K562 (cell line): Measurements from ENCODE around the gene MAP3K2. TPM values are rescaled to one million over a fixed set of nuclear protein-coding genes. Genes with fewer than 3 reads are reported as not detected.

Experiments
- ATAC-seq: fragments of 200-7000 bp; cut with Tn5 transposase; 3 replicates; pipeline ENCODE4 v1.9.1; 2020; ENCODE audit warnings: moderate library complexity
- BruUV-seq: library from RNA; stranded (reverse); fragments of 400-500 nt; replicated peaks from 2 replicates; lab custom pipeline; 2021; lab: Mats Ljungman, UMichigan
- CTCF ChIA-PET: fragments of 300-600 bp; formaldehyde crosslinking; extraction: SDS; loops from one replicate; lab custom pipeline; 2021; ENCODE audit warnings: low intra/inter-chr PET ratio; lab: Yijun Ruan, JAX
- POLR2A ChIA-PET: fragments of 300-600, 350-650 bp; sonication (Branson Sonifier 250); formaldehyde crosslinking; extraction: SDS; loops from one replicate; lab custom pipeline; 2021; ENCODE audit warnings: antibody characterized with exemption, inconsistent platforms; lab: Yijun Ruan, JAX
- DNase-seq, 4 experiments: peaks; one replicate each; pipeline versions ENCODE4 v3.0.0 to v3.0.0-alpha.2; 2011 to 2018; ENCODE audit warnings: low spot score in 3 of 4, mixed read lengths in 3 of 4; ENCODE audit errors: extremely low read depth in 1 of 4
- FAIRE-seq: peaks from 2 replicates; lab custom pipeline; 2011; peaks lifted over from hg19 to GRCh38; lab: Jason Lieb, UNC
- H2AFZ ChIP-seq: 2 replicates; pipeline ENCODE4 v1.6.0; 2011; ENCODE audit warnings: low read depth, low read length, control low read depth, inconsistent platforms
- H3K27ac ChIP-seq: fragments of 200-600 bp; 3 replicates; pipeline ENCODE4 v1.8.0; 2011; ENCODE audit warnings: low read depth, mild to moderate bottlenecking, control low read depth, inconsistent platforms, low read length, moderate library complexity, mixed read lengths; ENCODE audit errors: extremely low read depth
- H3K27me3 ChIP-seq, 2 experiments: fragments of 300-600 bp in 1 of 2; 2 replicates in 1 of 2; 3 replicates in 1 of 2; pipeline versions ENCODE4 v1.6.0 to v1.8.0; 2011; ENCODE audit warnings: inconsistent platforms in 2 of 2, low read length in 2 of 2, mild to moderate bottlenecking in 1 of 2, mixed read lengths in 1 of 2, moderate library complexity in 1 of 2; ENCODE audit not compliant: control insufficient read depth in 2 of 2, insufficient read depth in 2 of 2
- H3K36me3 ChIP-seq: fragments of 300-600 bp; 3 replicates; pipeline ENCODE4 v1.8.0; 2011; ENCODE audit warnings: mild to moderate bottlenecking, low read length, inconsistent platforms; ENCODE audit not compliant: control insufficient read depth, insufficient read depth
- H3K4me1 ChIP-seq, 2 experiments: fragments of 200-600 bp in 1 of 2; replicated peaks in 1 of 2; 2 replicates in 1 of 2; 3 replicates in 1 of 2; pipeline versions ENCODE4 v1.5.1 to v1.8.0; 2011; ENCODE audit warnings: inconsistent platforms in 2 of 2, low read length in 2 of 2, mild to moderate bottlenecking in 1 of 2, mixed read lengths in 1 of 2, moderate library complexity in 1 of 2; ENCODE audit not compliant: control insufficient read depth in 2 of 2, insufficient read depth in 2 of 2
- H3K4me2 ChIP-seq: 2 replicates; pipeline ENCODE4 v1.6.1; 2011; ENCODE audit warnings: low read length, control low read depth, inconsistent platforms, mixed read lengths; ENCODE audit not compliant: insufficient read depth
- H3K4me3 ChIP-seq: fragments of 200-600 bp; sonication (generic), shearing (Covaris generic); 2 replicates; pipeline ENCODE4 v1.5.1; 2016; ENCODE audit warnings: control low read depth, inconsistent platforms
- H3K79me2 ChIP-seq: fragments of 200-600 bp; 3 replicates; pipeline ENCODE4 v1.8.0; 2011; ENCODE audit warnings: low read length, inconsistent platforms; ENCODE audit not compliant: control insufficient read depth, insufficient read depth
- H3K9ac ChIP-seq, 2 experiments: 2 replicates each; pipeline versions ENCODE4 v1.6.0 to v1.6.1; 2011; ENCODE audit warnings: low read depth in 2 of 2, low read length in 2 of 2, control low read depth in 1 of 2, inconsistent platforms in 1 of 2, mild to moderate bottlenecking in 1 of 2, mixed read lengths in 1 of 2; ENCODE audit not compliant: insufficient read depth in 1 of 2
- H3K9me1 ChIP-seq: one replicate; pipeline ENCODE4 v1.6.0; 2011; ENCODE audit warnings: inconsistent platforms, mild to moderate bottlenecking, low read length, moderate library complexity; ENCODE audit not compliant: control insufficient read depth, insufficient read depth
- H3K9me3 ChIP-seq: replicated peaks from 2 replicates; pipeline ENCODE4 v1.5.1; 2011; ENCODE audit warnings: low read depth, low read length, inconsistent platforms; ENCODE audit not compliant: control insufficient read depth, insufficient read depth
- H4K20me1 ChIP-seq: replicated peaks from 2 replicates; pipeline ENCODE4 v1.6.1; 2011; ENCODE audit warnings: low read length, inconsistent platforms, mixed read lengths; ENCODE audit not compliant: control insufficient read depth, insufficient read depth
- BCOR ChIP-seq: fragments of 450-650 bp; IDR thresholded peaks from 2 replicates; pipeline ENCODE4 v1.6.1; 2016
- EHMT2 ChIP-seq: fragments of 450-650 bp; IDR thresholded peaks from 2 replicates; pipeline ENCODE4 v1.6.1; 2018; ENCODE audit warnings: antibody characterized with exemption
- FOXM1 ChIP-seq, 2 experiments: fragments of 450-650 bp in 1 of 2; sonication (generic) in 1 of 2; formaldehyde crosslinking in 1 of 2; IDR thresholded peaks; 2 replicates each; pipeline versions ENCODE4 v1.6.1 to v1.9.0; 2017 to 2022; ENCODE audit warnings: low read depth in 2 of 2, mild to moderate bottlenecking in 2 of 2, missing genetic modification reagents in 1 of 2, moderate library complexity in 1 of 2
- KDM5B ChIP-seq: fragments of 200-600 bp; sonication (generic); IDR thresholded peaks from 2 replicates; pipeline ENCODE4 v1.6.1; 2012; ENCODE audit warnings: low read depth, mild to moderate bottlenecking, moderate library complexity, low read length, control low read depth, inconsistent platforms; ENCODE audit not compliant: insufficient replicate concordance
- KHSRP ChIP-seq: fragments of 450-650 bp; IDR thresholded peaks from 2 replicates; pipeline ENCODE4 v1.6.1; 2017
- NR0B1 ChIP-seq: fragments of 450-650 bp; IDR thresholded peaks from one replicate; pipeline ENCODE4 v1.6.1; 2018; ENCODE audit warnings: mild to moderate bottlenecking, moderate library complexity; ENCODE audit not compliant: partially characterized antibody
- RBM25 ChIP-seq: fragments of 200-400 bp; formaldehyde crosslinking; IDR thresholded peaks from 2 replicates; pipeline ENCODE4 v1.6.1; 2018; ENCODE audit warnings: low read length, low read depth, moderate library complexity; ENCODE audit not compliant: severe bottlenecking
- SIN3B ChIP-seq: fragments of 450-650 bp; IDR thresholded peaks from 2 replicates; pipeline ENCODE4 v1.6.1; 2017; ENCODE audit warnings: low read depth, mild to moderate bottlenecking, moderate library complexity
- SRSF1 ChIP-seq: fragments of 200-400 bp; formaldehyde crosslinking; IDR thresholded peaks from 2 replicates; pipeline ENCODE4 v1.6.1; 2017; ENCODE audit warnings: mild to moderate bottlenecking, low read depth, low read length, moderate library complexity
- ZFP91 ChIP-seq: sonication (generic); formaldehyde crosslinking; IDR thresholded peaks from 2 replicates; pipeline ENCODE4 v1.8.0; 2022; ENCODE audit warnings: mild to moderate bottlenecking, missing genetic modification reagents
- ZNF609 ChIP-seq: sonication (generic); formaldehyde crosslinking; IDR thresholded peaks from 2 replicates; pipeline ENCODE4 v1.8.1; 2023; ENCODE audit warnings: missing genetic modification reagents, mild to moderate bottlenecking, borderline replicate concordance
- WGBS: fragments of 100-300 bp; shearing (Covaris generic); methylation state at CpG from one replicate; pipeline ENCODE4 v1.1.6; 2016; ENCODE audit warnings: low coverage, mixed read lengths; ENCODE audit not compliant: insufficient coverage; ENCODE audit errors: missing lambda C conversion rate; 5-methylcytosine and 5-hydroxymethylcytosine counted together
- in situ Hi-C: fragments of 300-500 bp; cut with MboI; formaldehyde crosslinking; loops from 4 replicates; pipeline ENCODE4 v1.15.0; 2018; ENCODE audit warnings: inconsistent platforms, mixed read lengths
- intact Hi-C: fragments of 100-400 bp; cut with micrococcal nuclease; formaldehyde crosslinking; loops from 2 replicates; pipeline ENCODE4 v1.14.2; 2022
- polyA plus RNA-seq, 8 experiments: library from polyadenylated mRNA; depleted of rRNA in 4 of 8; stranded (reverse) in 5 of 8; unstranded in 3 of 8; fragments of >200 nt; fragmentation: Nextera tagmentation in 2 of 8; fragmentation: Illumina TruSeq in 1 of 8; extraction: Ambion mirVana in 2 of 8; extraction: Trizol in 1 of 8; gene quantifications; 2 replicates each; pipeline versions ENCODE4 v1.2.1 to v1.2.3, GENCODE V29; 2011 to 2014; ENCODE audit warnings: inconsistent platforms in 1 of 8, missing spikeins in 1 of 8
- total RNA-seq, 7 experiments: library from RNA; depleted of rRNA in 6 of 7; stranded (reverse); fragments of >200 nt in 6 of 7; fragmentation: Illumina TruSeq in 2 of 7; extraction: Trizol in 2 of 7; gene quantifications; 2 replicates each; pipeline versions ENCODE4 v1.2.1 to v1.2.3, GENCODE V29; 2011 to 2021; ENCODE audit warnings: low replicate concordance in 1 of 7

The MAP3K2 gene
- total and polyA plus RNA-seq, 9 of the 15 experiments (the other 6 are each of a cell fraction or from before 2014, with no cell fraction given), result 1.2 to 14.2 (median 5.7) TPM

- Histone ChIP-seq H4K20me1 (no peaks in the 10 kb centered on the region), H2AFZ (peak overlapping the region; percentile 54; the same call in 1 of the 2 replicates), H3K4me2 (no peak overlapping the region), H3K79me2 (no peaks in the 10 kb centered on the region), H3K4me3 (no peak overlapping the region), H3K9me3 (no peaks in the 10 kb centered on the region), H3K27ac (no peak overlapping the region), H3K27me3 (peaks cover 8 to 38% of the 10 kb centered on the region in 2 experiments; a peak in 4 of 5 replicates), H3K9ac (no peak overlapping the region), H3K9me1 (no peaks in the 10 kb centered on the region), H3K4me1 (peaks cover 9 to 35% of the 10 kb centered on the region in 2 experiments), H3K36me3 (no peaks in the 10 kb centered on the region)
- DNase-seq (no peak), FAIRE-seq (no peak)
- POLR2A ChIA-PET, result interaction anchor here (1.4 kb wide), 1 partner anchor 8 kb away, joined by 5 read pairs; no protein-coding TSS in a partner anchor
- 21% methylated on average over 4 of the region's 4 CpGs for WGBS
- BruUV-seq, result no TSS peak
- intact Hi-C loops (no loop called here), in situ Hi-C loops (no loop called here)
- CTCF ChIA-PET, result no interaction called here
- TF ChIP-seq KHSRP (no peak), RBM25 (peak; percentile 79), KDM5B (no peak), SRSF1 (no peak), SIN3B (no peak), NR0B1 (no peak), ZNF609 (CRISPR knock-in tag) (no peak), EHMT2 (no peak), ZFP91 (CRISPR knock-in tag) (no peak), BCOR (peak; percentile 66), FOXM1 (IDR thresholded peaks at IDR 0.05; ENCODE audit: low read depth) (no peak), FOXM1 (CRISPR knock-in tag; IDR thresholded peaks at IDR 0.05; ENCODE audit: low read depth) (no peak)
- TF ChIP-seq, all 486 proteins: peak for 2
- no peak for ATAC-seq
These were observed 31.3 kb upstream of the MAP3K2 start for GRCh38 chr2:127419112-127419430.
